ENCODE results near the gene CCNJL.

CCNJL gene

DNA sequence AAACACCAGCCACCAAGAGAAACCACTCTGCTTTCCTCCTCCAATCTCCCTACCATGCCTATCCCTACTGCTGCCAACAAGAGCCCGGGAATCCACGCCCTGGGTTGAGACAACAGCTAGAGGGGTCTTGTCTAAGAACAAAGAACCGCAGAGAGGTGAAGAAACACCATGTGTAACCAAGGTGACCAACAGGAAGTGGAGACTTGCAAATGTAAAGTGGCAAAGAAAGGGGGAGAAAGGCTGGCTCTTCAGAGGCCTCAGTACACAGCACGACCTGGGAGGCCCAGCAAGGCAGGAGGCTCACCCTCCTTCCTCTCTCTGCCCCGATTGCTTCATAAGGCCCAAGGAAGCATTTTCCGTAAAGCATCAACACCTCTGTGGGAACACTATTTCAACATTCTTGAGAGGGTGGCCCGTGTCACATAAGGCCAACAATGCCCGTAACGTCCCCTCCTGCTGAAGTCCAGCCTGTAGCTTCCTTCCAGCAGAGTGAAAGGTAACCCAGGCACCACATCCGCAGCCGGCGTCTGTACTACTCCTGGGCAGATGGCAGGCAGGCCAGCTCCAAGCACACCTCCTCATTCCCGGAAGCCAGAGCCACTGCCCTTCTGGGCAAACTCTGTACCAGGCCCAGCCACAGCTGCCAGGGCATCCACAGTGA lies 18.3 kb downstream of the CCNJL start:
- DNase-seq (ENCODE audit: low read depth), result no peak
- TF ChIP-seq, protein P1, sequence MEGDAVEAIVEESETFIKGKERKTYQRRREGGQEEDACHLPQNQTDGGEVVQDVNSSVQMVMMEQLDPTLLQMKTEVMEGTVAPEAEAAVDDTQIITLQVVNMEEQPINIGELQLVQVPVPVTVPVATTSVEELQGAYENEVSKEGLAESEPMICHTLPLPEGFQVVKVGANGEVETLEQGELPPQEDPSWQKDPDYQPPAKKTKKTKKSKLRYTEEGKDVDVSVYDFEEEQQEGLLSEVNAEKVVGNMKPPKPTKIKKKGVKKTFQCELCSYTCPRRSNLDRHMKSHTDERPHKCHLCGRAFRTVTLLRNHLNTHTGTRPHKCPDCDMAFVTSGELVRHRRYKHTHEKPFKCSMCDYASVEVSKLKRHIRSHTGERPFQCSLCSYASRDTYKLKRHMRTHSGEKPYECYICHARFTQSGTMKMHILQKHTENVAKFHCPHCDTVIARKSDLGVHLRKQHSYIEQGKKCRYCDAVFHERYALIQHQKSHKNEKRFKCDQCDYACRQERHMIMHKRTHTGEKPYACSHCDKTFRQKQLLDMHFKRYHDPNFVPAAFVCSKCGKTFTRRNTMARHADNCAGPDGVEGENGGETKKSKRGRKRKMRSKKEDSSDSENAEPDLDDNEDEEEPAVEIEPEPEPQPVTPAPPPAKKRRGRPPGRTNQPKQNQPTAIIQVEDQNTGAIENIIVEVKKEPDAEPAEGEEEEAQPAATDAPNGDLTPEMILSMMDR (IDR thresholded peaks at IDR 0.05; ENCODE audit: control insufficient read depth, extremely low read depth, insufficient read depth), result no peak
- no peak overlapping the region for H3K4me3 ChIP-seq (ENCODE audit: low read depth, low read length)

DNA sequence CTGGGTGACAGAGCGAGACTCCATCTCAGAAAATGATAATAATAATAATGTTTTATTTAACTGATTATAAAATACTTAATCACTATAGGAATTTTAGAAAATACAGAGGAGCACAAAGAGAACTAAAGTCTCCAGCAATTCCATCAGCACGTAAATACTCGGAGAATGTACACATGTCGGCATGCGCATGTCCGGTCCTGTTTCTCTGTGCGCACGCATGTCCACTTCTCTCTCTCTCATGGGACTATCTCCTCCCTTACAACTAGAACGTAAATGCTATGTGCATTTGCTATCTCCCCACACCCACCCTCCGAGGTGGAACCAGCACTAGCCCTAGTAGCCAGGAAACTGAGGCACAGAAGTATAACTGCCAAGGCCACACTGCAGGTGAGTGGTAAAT lies 19.0 kb downstream of the CCNJL start:
- TF ChIP-seq, protein P1 (IDR thresholded peaks at IDR 0.05; ENCODE audit: control insufficient read depth, extremely low read depth, insufficient read depth), result no peak
- no peak for DNase-seq (ENCODE audit: low read depth)
- no peak overlapping the region for H3K4me3 ChIP-seq (ENCODE audit: low read depth, low read length)

DNA sequence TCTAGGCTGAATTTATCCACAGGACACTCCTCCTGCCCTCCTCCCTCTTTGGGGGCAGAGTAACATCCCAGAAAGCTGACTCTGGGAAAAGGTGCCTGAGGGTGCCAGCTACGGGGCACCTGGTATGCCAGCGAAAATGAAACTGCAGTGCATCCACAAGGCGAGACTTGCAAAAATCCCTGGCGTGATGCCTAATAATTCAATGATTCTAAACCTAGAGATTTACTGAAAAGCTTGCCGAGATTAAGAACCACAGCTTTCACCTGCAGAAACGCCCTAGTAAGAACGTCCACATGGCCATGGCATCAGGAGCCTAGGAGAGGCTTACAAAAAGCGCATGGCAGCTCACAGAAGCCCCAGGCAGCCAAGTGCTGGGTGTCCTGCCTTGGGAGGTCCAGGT lies 20.9 kb downstream of the CCNJL start:
- H3K4me3 ChIP-seq (ENCODE audit: low read depth, low read length), result no peak overlapping the region
- no peak for DNase-seq (ENCODE audit: low read depth)
- TF ChIP-seq, protein P1 (IDR thresholded peaks at IDR 0.05; ENCODE audit: control insufficient read depth, extremely low read depth, insufficient read depth), result no peak

DNA sequence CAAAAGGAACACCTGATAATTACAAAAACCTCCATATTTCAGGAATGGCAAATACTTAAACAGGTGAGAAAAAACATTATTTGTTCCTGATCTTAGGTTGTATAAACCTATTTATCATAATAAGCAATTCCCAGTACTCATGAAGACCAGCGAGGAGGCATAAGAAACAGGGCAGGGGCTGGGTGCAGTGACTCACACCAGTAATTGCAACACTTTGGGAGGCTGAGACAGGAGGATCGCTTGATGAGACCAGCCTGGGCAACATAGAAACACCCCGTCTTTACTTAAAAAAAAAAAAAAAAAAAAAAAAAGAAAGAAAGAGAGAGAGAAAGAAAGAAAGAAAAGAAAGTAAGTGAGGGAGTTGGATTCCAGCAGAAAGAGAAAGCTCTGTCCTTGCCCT lies 21.6 kb downstream of the CCNJL start:
- TF ChIP-seq, protein P1 (IDR thresholded peaks at IDR 0.05; ENCODE audit: control insufficient read depth, extremely low read depth, insufficient read depth), result no peak
- no peak for DNase-seq (ENCODE audit: low read depth)
- no peak overlapping the region for H3K4me3 ChIP-seq (ENCODE audit: low read depth, low read length)

DNA sequence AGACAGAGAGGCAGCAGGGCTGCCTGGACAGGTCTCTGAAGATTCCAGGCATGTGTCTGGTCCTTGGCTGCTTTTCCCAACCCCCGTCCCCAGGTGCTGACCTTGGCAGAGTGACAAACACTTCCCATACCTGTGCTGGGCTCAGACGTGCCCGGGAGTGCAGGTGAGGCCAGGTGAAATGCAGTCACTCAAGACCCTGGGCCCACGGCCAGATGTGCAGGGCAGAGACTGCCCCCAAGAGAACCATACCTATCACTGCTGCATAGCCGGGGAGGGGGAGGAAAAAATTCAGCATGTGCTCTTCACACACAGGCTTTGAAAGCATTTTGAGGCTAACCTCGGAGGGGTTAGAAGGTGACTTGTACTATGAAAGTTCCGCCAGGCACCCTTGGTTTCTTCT lies 22.6 kb downstream of the CCNJL start:
- H3K4me3 ChIP-seq (ENCODE audit: low read depth, low read length), result no peak overlapping the region
- TF ChIP-seq, protein P1 (IDR thresholded peaks at IDR 0.05; ENCODE audit: control insufficient read depth, extremely low read depth, insufficient read depth), result no peak
- peak; percentile 30 for DNase-seq (ENCODE audit: low read depth)

DNA sequence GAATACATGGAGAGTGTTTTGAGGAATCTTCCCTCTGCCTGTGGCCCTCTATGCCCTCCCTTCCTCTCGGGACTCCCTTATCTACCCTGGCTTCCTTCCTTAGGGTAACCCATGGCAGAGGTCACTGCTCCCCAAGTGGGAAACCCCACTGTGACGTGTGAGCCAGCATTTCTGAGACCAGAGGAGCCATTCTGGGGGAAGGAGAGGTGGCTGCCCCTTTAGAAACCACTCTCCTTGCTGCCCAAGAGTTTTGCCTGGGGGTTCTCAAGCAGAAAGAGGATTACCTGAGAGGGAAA lies 23.1 kb downstream of the CCNJL start:
- no peak overlapping the region for H3K4me3 ChIP-seq (ENCODE audit: low read depth, low read length)
- TF ChIP-seq, protein P1 (IDR thresholded peaks at IDR 0.05; ENCODE audit: control insufficient read depth, extremely low read depth, insufficient read depth), result no peak
- no peak for DNase-seq (ENCODE audit: low read depth)

DNA sequence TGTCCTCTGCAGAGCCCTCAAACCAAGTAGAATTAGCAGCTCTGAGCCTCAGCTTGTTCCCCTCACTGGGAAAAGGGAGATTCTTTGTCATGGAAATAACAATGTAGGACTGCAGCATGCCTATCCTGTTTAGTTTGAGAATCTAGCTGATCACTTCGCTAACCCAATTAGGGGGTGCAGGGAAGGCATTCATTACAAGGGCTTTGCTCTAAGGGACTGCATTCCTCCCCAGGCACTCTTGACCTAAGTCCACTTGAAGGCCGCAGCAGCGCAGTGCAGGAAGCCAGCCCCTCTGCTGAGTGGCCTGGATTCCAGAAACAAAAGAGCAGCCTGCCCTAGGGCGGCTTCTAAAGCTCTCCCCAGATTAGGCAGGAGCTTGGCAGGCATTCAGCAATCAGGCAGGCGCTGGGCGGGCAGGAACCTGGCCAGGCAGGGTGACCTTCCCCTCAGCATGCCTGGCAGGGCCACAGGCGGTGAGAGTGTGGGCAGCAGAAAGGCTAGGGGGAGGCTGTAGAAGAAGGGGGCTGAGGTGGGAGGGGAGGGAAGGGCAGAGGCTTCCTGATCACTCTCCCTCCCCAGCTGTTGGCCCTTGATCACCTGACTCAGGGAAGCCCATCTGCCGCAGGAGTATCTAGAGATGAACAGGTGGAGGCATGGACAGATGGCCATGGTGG lies 24.8 kb downstream of the CCNJL start:
- TF ChIP-seq, protein P1 (IDR thresholded peaks at IDR 0.05; ENCODE audit: control insufficient read depth, extremely low read depth, insufficient read depth), result no peak
- no peak overlapping the region for H3K4me3 ChIP-seq (ENCODE audit: low read depth, low read length)
- no peak for DNase-seq (ENCODE audit: low read depth)
